Fibroblast of lung (primary cell): ENCODE data around the gene CD84. TPM values are rescaled to one million over a fixed set of nuclear protein-coding genes. Genes with fewer than 3 reads are reported as not detected.
"Not testable (repeated sequence)": the region's sequence is repeated elsewhere in the genome, so short reads cannot be mapped to it uniquely, and the experiment has no call there.

Experiments used
- DNase-seq, 2 donors: peaks; one replicate each; pipeline versions ENCODE4 v3.0.0 to v3.0.0-alpha.2; 2010; ENCODE audit warnings: low read depth in 2 of 2
- H2AFZ ChIP-seq: 2 replicates; pipeline ENCODE4 v1.5.1; 2012; ENCODE audit warnings: low read length, control low read depth, inconsistent platforms
- H3K27ac ChIP-seq: 2 replicates; pipeline ENCODE4 v1.5.1; 2011; ENCODE audit warnings: low read length, control low read depth; ENCODE audit not compliant: insufficient read depth
- H3K27me3 ChIP-seq: 2 replicates; pipeline ENCODE4 v1.5.1; 2011; ENCODE audit warnings: mild to moderate bottlenecking, low read length; ENCODE audit not compliant: control insufficient read depth, insufficient read depth
- H3K36me3 ChIP-seq: 2 replicates; pipeline ENCODE4 v1.5.1; 2011; ENCODE audit warnings: low read length; ENCODE audit not compliant: control insufficient read depth, insufficient read depth
- H3K4me1 ChIP-seq: 2 replicates; pipeline ENCODE4 v1.5.1; 2011; ENCODE audit warnings: low read length; ENCODE audit not compliant: control insufficient read depth, insufficient read depth; ENCODE audit errors: extremely low read depth
- H3K4me2 ChIP-seq: 2 replicates; pipeline ENCODE4 v1.5.1; 2011; ENCODE audit warnings: low read length, control low read depth; ENCODE audit not compliant: insufficient read depth; ENCODE audit errors: extremely low read depth
- H3K4me3 ChIP-seq, 4 experiments: fragments of 200-600 bp in 1 of 4; sonication (generic) in 1 of 4; replicated peaks in 1 of 4; 2 replicates each; pipeline ENCODE4 v1.5.1; 2011 to 2016; ENCODE audit warnings: low read length in 4 of 4, low read depth in 3 of 4, mild to moderate bottlenecking in 3 of 4, control low read depth in 2 of 4, inconsistent platforms in 1 of 4, mixed read lengths in 1 of 4; ENCODE audit not compliant: insufficient read depth in 1 of 4; ENCODE audit errors: control extremely low read depth in 1 of 4
- H3K79me2 ChIP-seq: 2 replicates; pipeline ENCODE4 v1.5.1; 2012; ENCODE audit warnings: mild to moderate bottlenecking, low read length, inconsistent platforms; ENCODE audit not compliant: control insufficient read depth, insufficient read depth
- H3K9ac ChIP-seq: 2 replicates; pipeline ENCODE4 v1.5.1; 2011; ENCODE audit warnings: mild to moderate bottlenecking, low read length, control low read depth; ENCODE audit not compliant: insufficient read depth
- H3K9me3 ChIP-seq: 2 replicates; pipeline ENCODE4 v1.5.1; 2012; ENCODE audit warnings: low read depth, low read length; ENCODE audit not compliant: control insufficient read depth, insufficient read depth
- H4K20me1 ChIP-seq: 2 replicates; pipeline ENCODE4 v1.5.1; 2011; ENCODE audit warnings: low read length; ENCODE audit not compliant: control insufficient read depth, insufficient read depth; ENCODE audit errors: extremely low read depth
- CTCF ChIP-seq, 2 donors: IDR thresholded peaks in 1 of 2; conservative IDR thresholded peaks in 1 of 2; 1 replicate in 1 of 2; 2 replicates in 1 of 2; pipeline ENCODE4 v1.5.1; 2011 to 2012; ENCODE audit warnings: low read length in 2 of 2, control low read depth in 1 of 2, inconsistent platforms in 1 of 2, low read depth in 1 of 2, mild to moderate bottlenecking in 1 of 2
- EZH2 ChIP-seq: IDR thresholded peaks from 2 replicates; pipeline ENCODE4 v1.5.1; 2012; ENCODE audit warnings: low read length, control low read depth, mild to moderate bottlenecking; ENCODE audit errors: missing control alignments
- polyA plus RNA-seq, 2 donors: library from polyadenylated mRNA; depleted of rRNA in 1 of 2; stranded (reverse) in 1 of 2; unstranded in 1 of 2; fragments of >200 nt; gene quantifications; 2 replicates each; pipeline ENCODE4 v1.2.1, GENCODE V29; 2011 to 2012; ENCODE audit warnings: missing spikeins in 1 of 2
- total RNA-seq: library from RNA; depleted of rRNA; stranded (reverse); fragments of >200 nt; gene quantifications from 2 replicates; pipeline ENCODE4 v1.2.1, GENCODE V29; 2014

The CD84 gene
- total and polyA plus RNA-seq, 2 donors (not counting 1 experiment from before 2014, with no cell fraction given): not detected

- DNase-seq: no peak
- H3K4me2 ChIP-seq: no peak overlapping the region
- no peaks in the 10 kb centered on the region for H4K20me1 ChIP-seq
- no peak overlapping the region for H3K4me3 ChIP-seq
- no peaks in the 10 kb centered on the region for H3K36me3 ChIP-seq
- no peak overlapping the region for H2AFZ ChIP-seq
- H3K27ac ChIP-seq: no peak overlapping the region
- no peaks in the 10 kb centered on the region for H3K79me2 ChIP-seq
- TF ChIP-seq CTCF (conservative IDR thresholded peaks at IDR 0.05 in 1 of 2, IDR thresholded peaks at IDR 0.05 in 1 of 2; ENCODE audit: low read depth in 1 of 2, low read length in 2 of 2): no peak
- no peak for TF ChIP-seq EZH2
- no peaks in the 10 kb centered on the region for H3K9me3 ChIP-seq
- H3K4me1 ChIP-seq: no peaks in the 10 kb centered on the region
- no peaks in the 10 kb centered on the region for H3K27me3 ChIP-seq
- H3K9ac ChIP-seq: no peak overlapping the region
Observed at GRCh38 chr1:160560045-160560705, 19.1 kb downstream of the CD84 start.

- H3K27ac ChIP-seq, H3K27me3 ChIP-seq, H3K9ac ChIP-seq, H3K4me3 ChIP-seq, H3K36me3 ChIP-seq, H3K4me1 ChIP-seq, H2AFZ ChIP-seq, H3K9me3 ChIP-seq, DNase-seq, H3K4me2 ChIP-seq, H3K79me2 ChIP-seq, H4K20me1 ChIP-seq: not testable (repeated sequence)
Observed at GRCh38 chr1:160559437-160559836, 19.9 kb downstream of the CD84 start.

DNA sequence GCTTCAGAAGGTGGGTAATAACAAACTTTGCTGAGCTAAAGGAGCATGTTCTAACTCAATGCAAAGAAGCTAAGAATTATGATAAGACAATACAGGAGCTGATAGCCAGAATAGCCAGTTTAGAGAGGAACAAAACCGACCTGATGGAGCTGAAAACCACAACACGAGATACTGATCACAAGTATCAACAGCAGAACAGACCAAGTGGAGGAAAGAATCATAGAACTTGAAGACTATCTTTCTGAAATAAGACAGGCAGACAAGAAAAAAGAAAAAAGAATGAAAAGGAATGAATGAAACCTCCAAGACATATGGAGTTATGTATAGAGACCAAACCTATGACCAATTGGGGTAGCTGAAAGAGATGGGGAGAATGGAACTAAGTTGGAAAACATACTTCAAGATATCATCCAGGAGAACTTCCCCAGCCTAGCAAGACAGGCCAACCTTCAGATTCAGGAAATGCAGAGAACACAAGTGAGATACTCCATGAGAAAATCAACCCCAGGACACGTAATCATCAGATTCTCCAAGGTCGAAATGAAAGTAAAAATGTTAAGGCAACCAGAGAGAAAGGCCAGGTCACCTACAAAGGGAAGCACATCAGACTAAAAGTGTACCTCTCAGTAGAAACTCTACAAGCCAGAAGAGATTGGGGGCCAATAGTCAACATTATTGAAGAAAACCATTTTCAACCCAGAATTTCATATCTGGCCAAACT, 20.5 kb downstream of the CD84 start:
- no peak overlapping the region for H3K27ac ChIP-seq
- DNase-seq: no peak
- no peaks in the 10 kb centered on the region for H3K27me3 ChIP-seq
- H3K4me3 ChIP-seq: no peak overlapping the region
- H3K9me3 ChIP-seq: no peaks in the 10 kb centered on the region
- H3K36me3 ChIP-seq: no peaks in the 10 kb centered on the region
- no peak overlapping the region for H3K4me2 ChIP-seq
- H2AFZ ChIP-seq: no peak overlapping the region
- no peaks in the 10 kb centered on the region for H4K20me1 ChIP-seq
- H3K4me1 ChIP-seq: no peaks in the 10 kb centered on the region
- H3K79me2 ChIP-seq: no peaks in the 10 kb centered on the region
- TF ChIP-seq CTCF (conservative IDR thresholded peaks at IDR 0.05 in 1 of 2, IDR thresholded peaks at IDR 0.05 in 1 of 2; ENCODE audit: low read depth in 1 of 2, low read length in 2 of 2) (no peak), EZH2 (no peak)
- no peak overlapping the region for H3K9ac ChIP-seq
